ENCODE measurements around the gene YWHAE.

- TF ChIP-seq CTCF (IDR thresholded peaks at IDR 0.05): no peak
- TF ChIP-seq POLR2A (IDR thresholded peaks at IDR 0.05): no peak
Observed at GRCh38 chr17:1398028-1398427, 2.0 kb downstream of the YWHAE start.

Measured in uterus (tissue), 2 donors.